ENCODE data around the gene SMYD4.

Gene SMYD4

GRCh38 chr17:1736348-1737281, 93.1 kb downstream of the SMYD4 start:
- peak; percentile 78 to 87 for DNase-seq (ENCODE audit: low read depth in 1 of 2, low spot score in 1 of 2)
- H3K27ac ChIP-seq (replicated peaks): peak overlapping the region; percentile 72

GRCh38 chr17:1735834-1736347, 93.8 kb downstream of the SMYD4 start:
- Histone ChIP-seq H3K4me3 (replicated peaks; ENCODE audit: insufficient read depth, low read length) (no peak overlapping the region), H3K27me3 (ENCODE audit: insufficient read depth, poor library complexity, severe bottlenecking) (no peaks in the 10 kb centered on the region), H3K27ac (replicated peaks) (peak overlapping the region; percentile 72)
- TF ChIP-seq SPI1 (IDR thresholded peaks at IDR 0.05; ENCODE audit: borderline replicate concordance, low read depth) (no peak), POLR2AphosphoS5 (IDR thresholded peaks at IDR 0.05; ENCODE audit: low read depth) (no peak), REST (IDR thresholded peaks at IDR 0.05; ENCODE audit: insufficient replicate concordance, low read depth) (no peak), GABPA (IDR thresholded peaks at IDR 0.05; ENCODE audit: low read depth) (no peak), CTCF (IDR thresholded peaks at IDR 0.05; ENCODE audit: insufficient read depth, low read length) (no peak)
- no peak for DNase-seq (ENCODE audit: low read depth in 1 of 2, low spot score in 1 of 2)

More at GRCh38 chr17:1736348-1737281, 93.1 kb downstream of the SMYD4 start:
- Histone ChIP-seq H3K4me3 (replicated peaks; ENCODE audit: insufficient read depth, low read length) (no peak overlapping the region), H3K27me3 (ENCODE audit: insufficient read depth, poor library complexity, severe bottlenecking) (no peaks in the 10 kb centered on the region)
- TF ChIP-seq CTCF (IDR thresholded peaks at IDR 0.05; ENCODE audit: insufficient read depth, low read length) (no peak), POLR2AphosphoS5 (IDR thresholded peaks at IDR 0.05; ENCODE audit: low read depth) (peak; percentile 83; the same call in 1 of the 2 replicates), GABPA (IDR thresholded peaks at IDR 0.05; ENCODE audit: low read depth) (no peak)

GRCh38 chr17:1735418-1735817, 94.3 kb downstream of the SMYD4 start:
- no peak for TF ChIP-seq CTCF (IDR thresholded peaks at IDR 0.05; ENCODE audit: insufficient read depth, low read length)
- TF ChIP-seq POLR2AphosphoS5 (IDR thresholded peaks at IDR 0.05; ENCODE audit: low read depth): no peak
- TF ChIP-seq REST (IDR thresholded peaks at IDR 0.05; ENCODE audit: insufficient replicate concordance, low read depth): no peak
- TF ChIP-seq GABPA (IDR thresholded peaks at IDR 0.05; ENCODE audit: low read depth): no peak
- no peak for TF ChIP-seq SPI1 (IDR thresholded peaks at IDR 0.05; ENCODE audit: borderline replicate concordance, low read depth)
- H3K4me3 ChIP-seq (replicated peaks; ENCODE audit: insufficient read depth, low read length): no peak overlapping the region
- no peaks in the 10 kb centered on the region for H3K27me3 ChIP-seq (ENCODE audit: insufficient read depth, poor library complexity, severe bottlenecking)
- DNase-seq (ENCODE audit: low read depth in 1 of 2, low spot score in 1 of 2): no peak
- H3K27ac ChIP-seq (replicated peaks): peak overlapping the region; percentile 72
